PC-3 (cell line): ENCODE results near the gene GPR68. TPM values are rescaled to one million over a fixed set of nuclear protein-coding genes. Genes with fewer than 3 reads are reported as not detected.

Source experiments
- ATAC-seq: fragments of 200-7000 bp; cut with Tn5 transposase; 2 replicates; pipeline ENCODE4 v1.9.1; 2020; ENCODE audit warnings: mild to moderate bottlenecking, moderate library complexity
- BruUV-seq: library from RNA; stranded (reverse); fragments of 400-500 nt; replicated peaks from 2 replicates; lab custom pipeline; 2021; lab: Mats Ljungman, UMichigan
- CTCF ChIA-PET: fragments of 300-600 bp; sonication (Branson Sonifier 250); formaldehyde crosslinking; loops from one replicate; lab custom pipeline; 2022; ENCODE audit warnings: antibody characterized with exemption; lab: Charles Lee
- POLR2A ChIA-PET: fragments of 300-600 bp; sonication (Branson Sonifier 250); formaldehyde crosslinking; loops from one replicate; lab custom pipeline; 2022; ENCODE audit warnings: antibody characterized with exemption; ENCODE audit not compliant: unreplicated experiment; lab: Charles Lee
- DNase-seq: peaks from one replicate; pipeline ENCODE4 v3.0.0-alpha.2; 2015
- H2AFZ ChIP-seq: fragments of 300-600 bp; sonication (generic); 2 replicates; pipeline ENCODE4 v1.6.0; 2016; ENCODE audit warnings: antibody characterized with exemption, low read length
- H3F3A ChIP-seq: fragments of 300-600 bp; sonication (generic); one replicate; pipeline ENCODE4 v1.6.0; 2017; ENCODE audit warnings: antibody characterized with exemption, low read length, control low read depth, mild to moderate bottlenecking; ENCODE audit not compliant: unreplicated experiment
- H3K27ac ChIP-seq: fragments of 300-600 bp; sonication (generic); 2 replicates; pipeline ENCODE4 v1.5.1; 2016; ENCODE audit warnings: mild to moderate bottlenecking, low read length
- H3K27me3 ChIP-seq: fragments of 300-600 bp; sonication (generic); 2 replicates; pipeline ENCODE4 v1.6.1; 2016; ENCODE audit warnings: low read length, mixed read lengths
- H3K36me3 ChIP-seq: fragments of 300-600 bp; sonication (generic); 2 replicates; pipeline ENCODE4 v1.6.1; 2016; ENCODE audit warnings: low read depth, mixed run types, low read length, mixed read lengths
- H3K4me1 ChIP-seq: fragments of 300-600 bp; sonication (generic); 2 replicates; pipeline ENCODE4 v1.5.1; 2016; ENCODE audit warnings: low read length; ENCODE audit not compliant: insufficient read depth
- H3K4me2 ChIP-seq: fragments of 300-600 bp; sonication (generic); 2 replicates; pipeline ENCODE4 v1.6.0; 2016; ENCODE audit warnings: low read length
- H3K4me3 ChIP-seq: fragments of 300-600 bp; sonication (generic); 2 replicates; pipeline ENCODE4 v1.5.1; 2016; ENCODE audit warnings: mild to moderate bottlenecking, low read length, mixed read lengths
- H3K79me2 ChIP-seq: fragments of 300-600 bp; sonication (generic); 2 replicates; pipeline ENCODE4 v1.6.1; 2017; ENCODE audit warnings: low read length, mixed read lengths
- H3K9ac ChIP-seq: fragments of 300-600 bp; sonication (generic); 2 replicates; pipeline ENCODE4 v1.6.0; 2016; ENCODE audit warnings: mild to moderate bottlenecking, low read length
- H3K9me2 ChIP-seq: fragments of 300-600 bp; sonication (generic); replicated peaks from 2 replicates; pipeline ENCODE4 v1.6.1; 2016; ENCODE audit warnings: mixed run types, low read length, mixed read lengths
- H3K9me3 ChIP-seq: fragments of 300-600 bp; sonication (generic); 2 replicates; pipeline ENCODE4 v1.6.1; 2016; ENCODE audit warnings: low read length, mixed read lengths
- H4K20me1 ChIP-seq: fragments of 300-600 bp; sonication (generic); 2 replicates; pipeline ENCODE4 v1.6.1; 2016; ENCODE audit warnings: low read length, mixed read lengths
- CTCF ChIP-seq: fragments of 300-600 bp; sonication (generic); conservative IDR thresholded peaks from 2 replicates; pipeline ENCODE4 v1.5.1; 2017; ENCODE audit warnings: antibody characterized with exemption, low read depth, mild to moderate bottlenecking, low read length
- EZH2 ChIP-seq: fragments of 300-600 bp; sonication (generic); IDR thresholded peaks from one replicate; pipeline ENCODE4 v1.6.1; 2017; ENCODE audit warnings: antibody characterized with exemption, mild to moderate bottlenecking, low read length; ENCODE audit not compliant: unreplicated experiment
- EZH2phosphoT487 ChIP-seq: fragments of 300-600 bp; sonication (generic); IDR thresholded peaks from 2 replicates; pipeline ENCODE4 v1.6.1; 2018; ENCODE audit warnings: mild to moderate bottlenecking, antibody characterized with exemption, low read length, borderline replicate concordance
- intact Hi-C: fragments of 100-400 bp; cut with micrococcal nuclease; formaldehyde crosslinking; loops from 2 replicates; pipeline ENCODE4 v1.9.0; 2023
- total RNA-seq: library from RNA; depleted of rRNA; stranded (reverse); fragments of >200 nt; gene quantifications from 2 replicates; pipeline ENCODE4 v1.2.3, GENCODE V29; 2014

Gene GPR68
- total RNA-seq, 1 experiment from 2014 or later: 1.5 TPM

DNA sequence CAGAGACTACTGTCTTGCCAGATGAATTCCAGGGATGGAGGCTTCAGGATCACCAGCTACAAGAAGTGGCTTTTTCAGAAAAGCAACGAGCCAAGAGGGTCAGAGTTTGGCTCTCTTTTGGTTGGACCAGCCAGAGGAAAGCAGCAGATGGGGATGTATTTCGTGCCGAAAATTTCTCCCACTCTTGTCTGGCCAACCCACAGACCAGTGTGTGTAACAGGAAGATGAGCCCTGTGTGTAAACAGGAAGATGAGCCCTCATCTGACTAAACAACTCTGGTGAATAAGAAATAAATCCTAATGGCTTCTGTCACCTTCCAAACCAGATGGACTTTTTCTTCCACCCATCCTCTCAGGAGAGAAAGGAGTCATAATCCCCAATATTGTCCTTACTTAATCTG, 13.1 kb downstream of the GPR68 start:
- intact Hi-C loops: no loop called here
- Histone ChIP-seq H3K9me3 (no peaks in the 10 kb centered on the region), H3K9ac (no peak overlapping the region), H2AFZ (no peak overlapping the region), H3K4me1 (peaks cover 44% of the 10 kb centered on the region), H3K27me3 (no peaks in the 10 kb centered on the region), H3K4me2 (no peak overlapping the region), H3K27ac (no peak overlapping the region), H3K36me3 (no peaks in the 10 kb centered on the region), H3K4me3 (no peak overlapping the region), H4K20me1 (no peaks in the 10 kb centered on the region), H3K9me2 (no peaks in the 10 kb centered on the region), H3F3A (no peaks in the 10 kb centered on the region), H3K79me2 (no peaks in the 10 kb centered on the region)
- no TSS peak for BruUV-seq
- ChIA-PET POLR2A (no interaction called here), CTCF (no interaction called here)
- no peak for DNase-seq
- no peak for ATAC-seq
- TF ChIP-seq EZH2phosphoT487 (no peak), EZH2 (no peak), CTCF (no peak)

- no peak for TF ChIP-seq EZH2
- TF ChIP-seq CTCF: no peak
- TF ChIP-seq EZH2phosphoT487: no peak
- Histone ChIP-seq H3K27me3 (no peaks in the 10 kb centered on the region), H3F3A (no peaks in the 10 kb centered on the region), H2AFZ (peak overlapping the region; percentile 64), H3K9me3 (no peaks in the 10 kb centered on the region), H3K4me1 (peaks cover 44% of the 10 kb centered on the region), H3K4me3 (no peak overlapping the region), H3K27ac (peak overlapping the region; percentile 89), H3K36me3 (no peaks in the 10 kb centered on the region), H3K9me2 (no peaks in the 10 kb centered on the region), H3K79me2 (no peaks in the 10 kb centered on the region), H4K20me1 (no peaks in the 10 kb centered on the region), H3K4me2 (peak overlapping the region; percentile 29; the same call in 1 of the 2 replicates), H3K9ac (no peak overlapping the region)
- DNase-seq (peak; percentile 42), ATAC-seq (peak; percentile 15; the same call in 1 of the 2 replicates)
- POLR2A ChIA-PET: no interaction called here
- intact Hi-C loops: no loop called here
- BruUV-seq: no TSS peak
- CTCF ChIA-PET: no interaction called here
Measured at GRCh38 chr14:91230397-91231035, 14.0 kb downstream of the GPR68 start.

DNA sequence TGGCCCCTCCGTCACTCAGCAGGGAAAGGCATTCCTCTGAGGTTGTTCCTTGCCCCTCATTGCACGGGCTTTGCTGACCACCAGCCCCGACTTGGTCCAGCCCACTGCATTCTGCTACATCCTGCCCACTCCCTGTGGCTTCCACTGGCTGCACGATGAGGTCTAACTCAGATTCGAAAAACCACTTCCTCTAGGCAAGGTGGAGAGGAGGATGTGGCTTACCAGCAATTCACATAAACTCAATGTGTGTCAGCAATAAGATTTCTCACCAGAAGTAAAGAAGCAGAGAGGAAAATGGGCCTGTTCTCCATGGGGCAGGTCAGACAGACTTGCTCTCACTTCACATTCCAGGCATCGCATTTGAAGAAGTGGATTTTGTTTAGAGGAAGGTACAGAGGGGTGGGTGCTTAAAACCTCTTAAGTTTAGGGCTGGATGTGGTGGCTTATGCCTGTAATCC, 14.7 kb downstream of the GPR68 start:
- peak; percentile 82 for DNase-seq
- Histone ChIP-seq H3K27ac (peak overlapping the region; percentile 89), H3K9me2 (no peaks in the 10 kb centered on the region), H3K9ac (peak overlapping the region; percentile 34; the same call in 1 of the 2 replicates), H3K9me3 (no peaks in the 10 kb centered on the region), H3K4me2 (peak overlapping the region; percentile 9), H3K4me3 (no peak overlapping the region), H3K4me1 (peaks cover 49% of the 10 kb centered on the region), H3K79me2 (no peaks in the 10 kb centered on the region), H2AFZ (no peak overlapping the region), H3F3A (no peaks in the 10 kb centered on the region), H4K20me1 (no peaks in the 10 kb centered on the region), H3K36me3 (no peaks in the 10 kb centered on the region), H3K27me3 (no peaks in the 10 kb centered on the region)
- ChIA-PET POLR2A (no interaction called here), CTCF (no interaction called here)
- no TSS peak for BruUV-seq
- intact Hi-C loops: loop anchor here (1.0 to 10.0 kb wide), 3 partner anchors 21 to 55 kb away; no protein-coding TSS in a partner anchor
- TF ChIP-seq CTCF: no peak
- no peak for TF ChIP-seq EZH2phosphoT487
- TF ChIP-seq EZH2: no peak
- peak; percentile 73 for ATAC-seq
